Activated effector memory CD4-positive, alpha-beta T cell treated with anti-CD3 and anti-CD28 coated beads, Interleukin-2, amount 50 U/mL, for 16 hours (primary cell): ENCODE measurements around the gene GTPBP6.

Source experiments
- DNase-seq: peaks from one replicate; pipeline ENCODE4 v3.0.0-alpha.2; 2020

GTPBP6 gene, protein sequence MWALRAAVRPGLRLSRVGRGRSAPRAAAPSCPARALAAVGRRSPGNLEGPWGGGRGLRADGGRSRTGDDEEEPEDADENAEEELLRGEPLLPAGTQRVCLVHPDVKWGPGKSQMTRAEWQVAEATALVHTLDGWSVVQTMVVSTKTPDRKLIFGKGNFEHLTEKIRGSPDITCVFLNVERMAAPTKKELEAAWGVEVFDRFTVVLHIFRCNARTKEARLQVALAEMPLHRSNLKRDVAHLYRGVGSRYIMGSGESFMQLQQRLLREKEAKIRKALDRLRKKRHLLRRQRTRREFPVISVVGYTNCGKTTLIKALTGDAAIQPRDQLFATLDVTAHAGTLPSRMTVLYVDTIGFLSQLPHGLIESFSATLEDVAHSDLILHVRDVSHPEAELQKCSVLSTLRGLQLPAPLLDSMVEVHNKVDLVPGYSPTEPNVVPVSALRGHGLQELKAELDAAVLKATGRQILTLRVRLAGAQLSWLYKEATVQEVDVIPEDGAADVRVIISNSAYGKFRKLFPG

DNA sequence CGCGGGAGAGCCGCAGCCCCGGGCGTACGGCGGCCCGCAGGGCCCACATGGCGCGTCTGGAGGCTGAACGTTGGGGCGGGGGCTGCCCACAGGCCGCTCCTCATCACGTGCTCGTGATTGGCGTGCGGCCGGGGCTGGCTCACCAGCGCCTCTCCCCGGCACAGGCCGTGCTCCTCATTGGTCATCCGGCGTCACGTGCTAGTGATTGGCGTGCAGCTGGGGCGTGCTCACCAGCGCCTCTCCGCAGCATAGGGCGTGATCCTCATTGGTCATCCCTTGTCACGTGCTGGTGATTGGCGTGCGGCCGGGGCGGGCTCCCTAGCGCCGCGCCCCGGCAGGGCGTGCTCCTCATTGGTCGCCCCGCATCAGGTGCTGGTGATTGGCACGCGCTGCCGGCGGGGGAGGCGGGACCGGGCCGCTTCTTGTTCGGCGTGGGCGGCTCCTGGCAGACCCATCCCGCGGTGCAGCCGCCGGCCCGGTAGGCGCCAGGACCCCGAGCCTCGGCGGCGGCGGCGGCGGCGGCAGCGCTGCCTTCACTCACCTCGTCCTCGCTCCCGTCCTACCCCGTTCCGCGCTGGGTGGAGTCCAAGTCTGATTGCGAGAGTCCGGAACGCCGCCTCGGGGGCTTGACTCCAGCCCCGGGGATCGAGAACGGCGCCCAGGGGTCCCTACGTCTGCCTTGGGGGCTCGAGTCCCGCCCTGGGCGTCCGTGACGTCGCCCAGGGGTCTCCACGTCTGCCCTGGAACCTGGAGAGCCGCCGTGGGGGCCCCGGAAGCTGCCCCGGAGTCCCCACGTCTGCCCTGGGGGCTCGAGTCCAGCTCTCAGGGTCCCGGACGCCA, at the start of gene GTPBP6:
Gene GTPBP6, minus strand, starts transcription at position 58 of the 840 bp plus-strand sequence. Its CDS starts 9 bp downstream, at position 49.
- peak; percentile 100 for DNase-seq

DNA sequence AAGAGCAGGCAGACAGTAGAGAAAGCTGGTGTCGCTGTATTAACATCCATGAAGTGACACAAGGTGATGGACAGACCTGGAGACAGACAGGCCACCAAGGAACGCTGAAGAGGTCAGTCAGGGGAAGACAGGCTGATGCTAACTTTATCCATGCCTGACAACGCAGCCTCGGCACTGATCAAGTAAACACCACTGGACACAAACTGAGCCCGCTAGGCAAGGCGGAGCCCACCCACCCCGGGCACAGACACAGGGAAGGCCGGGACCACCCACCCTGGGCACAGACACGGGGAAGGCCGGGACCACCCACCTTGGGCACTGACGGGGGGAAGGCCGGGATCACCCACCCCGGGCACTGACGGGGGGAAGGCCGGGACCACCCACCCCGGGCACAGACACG, 49.3 kb upstream of the GTPBP6 start:
- DNase-seq, result no peak

DNA sequence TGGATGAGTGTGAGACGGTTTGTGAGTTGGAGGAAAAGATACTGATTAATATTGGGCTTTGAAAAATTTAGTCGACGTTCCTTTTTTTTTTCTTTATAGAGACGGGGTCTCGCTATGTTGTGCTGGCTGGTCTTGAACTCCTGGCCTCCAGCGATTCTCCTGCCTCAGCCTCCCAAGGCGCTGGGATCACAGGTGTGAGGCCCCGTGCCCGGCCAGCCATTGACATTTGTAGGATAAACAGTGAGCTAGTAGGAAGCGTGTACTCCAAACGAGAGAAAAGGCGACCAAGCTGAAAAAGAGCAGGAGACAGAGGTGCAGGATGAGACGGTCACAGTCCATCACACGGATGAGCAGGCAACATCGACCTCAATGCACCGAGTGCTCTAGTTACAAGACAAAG, 48.8 kb upstream of the GTPBP6 start:
- DNase-seq, result no peak

DNA sequence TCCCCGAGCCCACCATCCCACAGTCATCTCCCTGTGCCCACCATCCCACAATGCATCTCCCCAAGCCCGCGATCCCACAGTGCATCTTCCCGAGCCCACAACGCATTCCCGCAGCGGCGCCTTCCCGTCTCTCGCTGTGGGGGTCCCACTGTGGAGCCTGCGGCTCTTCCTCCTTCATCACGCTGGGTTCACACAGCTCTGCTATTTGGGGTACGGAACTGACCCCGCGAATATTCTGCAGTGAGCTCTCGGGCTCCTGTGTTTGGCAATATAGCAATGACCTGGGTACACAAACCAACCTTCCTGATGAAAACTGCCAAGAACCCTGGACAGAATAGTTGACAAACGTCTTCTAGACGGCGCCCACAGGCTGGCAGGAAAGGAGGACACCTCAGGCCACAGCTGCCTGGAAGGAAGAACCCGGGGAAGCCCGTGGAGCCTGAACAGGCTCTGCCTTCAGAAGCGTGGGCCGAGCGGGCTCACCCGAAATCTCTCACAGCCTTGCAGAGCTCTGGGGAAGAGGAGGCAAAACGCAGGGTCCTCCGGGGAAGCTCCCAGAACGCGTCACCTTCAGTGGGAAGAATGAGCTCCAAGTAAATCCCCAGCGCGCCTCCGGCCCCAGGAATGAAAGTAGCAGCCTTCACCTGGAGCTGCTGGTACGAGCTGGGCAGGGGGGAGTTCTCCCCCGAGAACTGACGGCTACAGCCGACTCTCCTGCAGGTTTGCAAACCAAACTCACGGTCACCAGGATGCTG, 45.2 kb upstream of the GTPBP6 start:
- DNase-seq, result no peak

DNA sequence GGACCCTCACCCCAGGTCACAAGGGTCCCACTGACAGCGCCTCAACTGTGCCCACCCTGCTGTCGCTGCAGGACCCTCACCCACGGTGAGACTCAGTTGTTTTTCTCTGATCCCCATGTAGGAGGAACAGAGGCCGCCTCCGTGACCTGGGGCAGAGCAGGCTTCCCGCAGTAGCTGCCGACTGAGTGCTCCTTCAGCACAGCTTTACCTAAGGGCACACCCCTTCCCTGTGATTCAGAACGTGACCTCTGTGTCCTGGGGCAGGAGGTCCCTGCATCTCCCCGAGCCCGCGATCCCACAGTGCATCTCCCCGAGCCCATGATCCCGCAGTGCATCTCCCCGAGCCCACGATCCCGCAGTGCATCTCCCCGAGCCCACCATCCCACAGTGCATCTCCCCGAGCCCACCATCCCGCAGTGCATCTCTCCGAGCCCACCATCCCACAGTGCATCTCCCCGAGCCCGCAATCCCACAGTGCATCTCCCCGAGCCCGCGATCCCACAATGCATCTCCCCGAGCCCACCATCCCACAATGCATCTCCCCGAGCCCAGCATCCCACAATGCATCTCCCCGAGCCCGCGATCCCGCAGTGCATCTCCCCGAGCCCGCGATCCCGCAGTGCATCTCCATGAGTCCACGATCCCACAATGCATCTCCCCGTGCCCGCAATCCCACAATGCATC, 44.5 kb upstream of the GTPBP6 start:
- DNase-seq, result no peak

DNA sequence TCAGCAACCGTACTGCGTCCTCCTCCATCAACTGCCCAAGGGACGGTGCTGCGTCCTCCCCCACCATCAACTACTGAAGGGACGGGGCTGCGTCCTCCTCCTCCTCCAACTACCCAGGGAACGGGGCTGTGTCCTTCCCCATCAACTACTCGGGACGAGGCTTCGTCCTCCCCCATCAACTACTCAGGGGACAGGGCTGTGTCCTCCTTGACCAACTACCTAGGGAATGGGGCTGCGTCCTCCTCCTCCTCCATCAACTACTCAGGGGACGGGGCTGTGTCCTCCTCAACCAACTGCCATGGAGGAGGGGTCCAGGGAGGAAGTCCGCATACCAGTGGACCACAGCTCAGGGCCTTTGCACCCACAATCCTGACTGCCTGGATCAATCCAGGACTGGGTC, 43.8 kb upstream of the GTPBP6 start:
- DNase-seq, result no peak

DNA sequence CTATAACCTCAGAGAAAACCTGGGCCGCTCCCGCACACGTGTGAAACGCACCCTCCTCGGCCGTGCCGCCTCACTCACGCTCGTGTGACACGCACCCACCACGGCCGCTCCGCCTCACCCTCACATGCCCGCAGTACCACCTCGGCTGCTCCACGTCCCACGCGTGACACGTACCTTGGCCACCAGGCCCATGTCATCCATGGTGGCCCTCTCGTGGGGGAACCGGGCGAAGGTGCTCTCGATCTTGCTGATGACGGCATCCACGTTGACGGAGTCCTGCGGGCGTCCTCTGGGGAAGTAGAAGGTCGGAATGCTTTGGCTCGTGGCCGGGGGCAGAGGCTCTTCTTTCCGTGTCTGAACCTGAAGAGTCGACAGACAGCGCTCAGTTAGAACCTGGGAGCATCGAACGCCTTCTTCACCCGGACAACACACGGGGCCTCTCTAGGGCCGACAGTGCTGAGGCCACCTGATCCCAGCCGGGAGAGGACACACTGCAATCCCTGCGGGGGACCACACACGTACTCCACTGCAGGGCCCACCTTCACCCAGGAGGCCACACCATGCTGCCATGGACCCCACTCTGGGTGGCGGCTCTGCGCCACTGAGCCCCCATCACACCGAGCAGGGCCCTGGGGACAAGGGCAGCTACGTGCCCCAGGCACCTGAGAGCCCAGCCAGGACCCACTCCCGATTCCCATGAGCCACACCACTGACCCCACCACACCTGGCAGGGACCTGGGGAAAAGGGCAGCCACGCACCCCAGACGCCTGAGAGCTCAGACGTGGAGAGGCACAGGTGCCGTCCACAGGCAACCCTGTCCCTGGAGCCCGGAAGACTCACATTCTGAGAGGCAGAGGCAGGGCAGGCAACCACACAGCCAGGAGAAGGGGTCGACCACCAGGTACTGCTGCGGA, 42.9 kb upstream of the GTPBP6 start:
- DNase-seq, result no peak

DNA sequence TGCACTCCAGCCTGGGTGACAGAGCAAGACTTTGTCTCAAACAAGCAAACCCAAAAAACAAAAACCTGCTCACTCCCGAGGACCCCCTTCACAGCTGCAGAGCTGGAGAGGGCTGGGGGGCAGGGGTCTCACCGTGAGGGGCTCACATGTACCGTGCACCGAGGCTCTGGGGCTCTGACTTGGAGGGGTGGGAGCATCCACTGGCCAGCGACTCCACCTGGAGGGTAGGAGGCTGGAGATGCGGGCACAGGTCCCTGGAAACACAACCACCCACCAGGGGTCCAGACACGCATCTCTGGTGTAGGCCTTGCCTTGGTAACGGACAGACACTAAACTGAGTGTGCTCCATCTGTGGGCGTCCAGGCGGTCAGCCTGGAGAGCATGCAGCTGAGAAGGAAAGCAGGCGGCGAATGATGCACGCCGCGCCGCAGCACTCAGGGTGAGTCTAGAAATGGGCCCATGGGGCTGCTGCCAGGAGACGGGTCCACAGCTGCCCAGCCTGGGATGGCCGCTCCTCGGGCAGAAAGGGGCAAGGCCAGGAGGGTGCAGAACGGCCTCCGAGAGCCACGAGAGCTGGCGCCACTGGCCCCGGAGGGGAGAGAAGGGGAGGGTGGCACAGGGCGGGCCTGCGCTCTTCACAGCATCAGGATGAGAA, 42.0 kb upstream of the GTPBP6 start:
- no peak for DNase-seq

DNA sequence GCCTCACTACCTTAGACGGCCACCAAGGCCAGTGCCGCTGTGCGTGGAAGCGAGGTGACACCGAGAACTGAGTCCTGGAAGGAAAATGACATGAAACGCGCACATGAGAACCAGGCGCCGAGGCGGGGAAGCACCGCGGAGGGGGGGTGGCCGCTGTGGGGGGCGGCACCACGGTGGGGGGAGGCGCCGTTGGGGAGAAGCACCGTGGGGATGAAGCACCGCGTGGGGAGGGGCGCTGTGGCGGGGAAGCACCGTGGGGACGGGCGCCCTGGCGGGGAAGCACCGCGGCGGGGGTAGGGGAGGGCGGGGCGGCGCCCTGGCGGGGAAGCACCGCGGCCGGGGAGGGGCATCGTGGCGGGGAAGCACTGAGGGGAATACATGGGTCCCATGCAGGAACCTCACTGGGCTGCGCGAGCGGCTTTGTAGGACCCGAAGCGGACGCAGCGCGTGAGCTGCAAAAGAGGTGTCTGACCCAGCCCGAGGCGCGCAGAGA, 40.1 kb upstream of the GTPBP6 start:
- DNase-seq, result no peak

DNA sequence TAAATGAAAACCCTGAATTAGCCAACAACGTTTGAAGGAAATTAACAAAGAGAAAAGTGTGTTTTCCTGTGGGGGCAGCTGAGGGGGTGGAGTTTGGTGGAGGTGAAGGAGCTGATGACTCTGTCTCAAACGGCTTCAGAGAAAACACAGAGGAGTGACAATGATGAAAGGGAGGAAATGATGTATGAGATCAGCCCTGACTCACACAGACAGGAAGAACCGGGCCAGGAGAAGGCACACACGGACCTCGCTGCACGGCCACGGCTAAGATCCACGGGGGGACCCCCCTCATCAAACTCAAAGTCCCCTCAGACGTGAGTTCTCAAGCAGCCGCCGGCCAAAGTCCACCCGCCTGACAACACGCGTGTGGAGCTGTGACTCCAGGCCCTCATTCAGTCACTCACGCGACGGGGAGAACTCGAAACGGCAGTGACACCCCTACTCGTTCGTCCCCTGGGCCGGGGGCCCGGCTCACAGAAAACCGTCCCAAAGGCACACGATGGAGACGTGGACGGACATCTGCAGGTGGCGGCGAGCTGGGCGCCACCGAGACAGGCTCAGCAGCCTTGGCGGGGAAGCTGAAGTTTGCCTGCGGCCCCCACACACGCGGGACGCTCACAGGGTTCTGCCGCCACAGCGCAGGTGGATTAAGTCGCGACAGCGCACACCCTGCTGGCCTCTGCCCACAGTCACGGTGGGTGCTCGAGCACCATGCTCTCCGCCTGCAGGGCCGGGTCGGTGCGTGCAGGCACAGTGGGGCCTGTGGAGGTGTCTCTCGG, 39.3 kb upstream of the GTPBP6 start:
- DNase-seq, result peak; percentile 70

DNA sequence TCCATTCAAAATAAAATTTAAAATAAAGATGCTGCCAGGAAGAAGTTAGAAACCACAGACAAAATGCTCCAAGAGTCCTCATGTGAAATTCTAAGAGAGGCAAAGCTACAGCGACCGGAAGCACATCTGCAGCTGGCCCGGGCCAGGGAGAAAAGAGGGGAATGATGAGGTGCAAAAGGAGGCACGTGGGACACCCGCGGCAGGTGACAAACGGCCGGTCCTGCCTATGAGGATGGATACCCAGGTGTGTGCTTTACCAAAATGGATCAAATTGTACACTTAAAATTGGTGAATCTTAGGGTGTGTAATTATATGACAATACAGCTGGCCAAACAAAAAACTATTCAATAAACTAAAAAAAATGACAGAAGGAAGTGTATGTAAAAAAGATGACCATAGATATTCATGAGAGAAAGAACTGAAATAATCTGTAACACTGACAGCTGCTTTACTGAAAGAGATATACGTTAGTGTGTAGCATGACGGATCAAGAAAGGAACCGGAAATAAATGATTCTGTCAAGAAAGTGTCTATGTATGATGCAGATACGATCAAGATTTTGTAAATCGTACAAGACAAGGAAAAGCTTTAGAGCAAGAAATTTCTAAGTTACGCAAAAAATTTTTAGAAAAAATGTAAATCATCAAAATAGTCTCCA, 38.6 kb upstream of the GTPBP6 start:
- DNase-seq, result no peak

DNA sequence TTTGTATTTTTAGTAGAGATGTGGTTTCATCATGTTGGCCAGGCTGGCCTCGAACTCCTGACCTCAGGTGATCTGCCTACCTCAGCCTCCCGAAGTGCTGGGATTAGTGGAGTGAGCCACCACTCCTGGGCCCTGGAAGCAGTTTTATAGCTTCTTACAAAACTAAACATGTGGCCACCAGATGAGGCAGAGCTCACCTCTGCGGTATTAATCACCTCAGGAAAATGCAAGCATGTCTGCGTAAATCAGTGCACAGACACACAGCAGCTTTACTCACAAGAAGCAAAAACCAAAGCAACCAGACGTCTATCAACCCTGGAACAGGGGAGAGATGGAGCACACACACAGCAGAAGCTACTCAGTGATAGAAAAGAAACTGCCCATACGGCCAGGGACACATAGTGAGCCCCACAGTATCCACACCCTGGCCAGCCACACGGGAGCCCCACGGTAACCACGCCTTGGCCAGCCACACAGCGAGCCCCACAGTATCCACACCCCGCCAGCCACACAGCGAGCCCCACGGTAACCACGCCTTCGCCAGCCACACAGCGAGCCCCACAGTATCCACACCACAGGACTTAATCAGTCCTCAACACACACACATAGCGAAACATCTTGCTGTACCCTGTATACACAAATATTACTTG, 37.9 kb upstream of the GTPBP6 start:
- no peak for DNase-seq

DNA sequence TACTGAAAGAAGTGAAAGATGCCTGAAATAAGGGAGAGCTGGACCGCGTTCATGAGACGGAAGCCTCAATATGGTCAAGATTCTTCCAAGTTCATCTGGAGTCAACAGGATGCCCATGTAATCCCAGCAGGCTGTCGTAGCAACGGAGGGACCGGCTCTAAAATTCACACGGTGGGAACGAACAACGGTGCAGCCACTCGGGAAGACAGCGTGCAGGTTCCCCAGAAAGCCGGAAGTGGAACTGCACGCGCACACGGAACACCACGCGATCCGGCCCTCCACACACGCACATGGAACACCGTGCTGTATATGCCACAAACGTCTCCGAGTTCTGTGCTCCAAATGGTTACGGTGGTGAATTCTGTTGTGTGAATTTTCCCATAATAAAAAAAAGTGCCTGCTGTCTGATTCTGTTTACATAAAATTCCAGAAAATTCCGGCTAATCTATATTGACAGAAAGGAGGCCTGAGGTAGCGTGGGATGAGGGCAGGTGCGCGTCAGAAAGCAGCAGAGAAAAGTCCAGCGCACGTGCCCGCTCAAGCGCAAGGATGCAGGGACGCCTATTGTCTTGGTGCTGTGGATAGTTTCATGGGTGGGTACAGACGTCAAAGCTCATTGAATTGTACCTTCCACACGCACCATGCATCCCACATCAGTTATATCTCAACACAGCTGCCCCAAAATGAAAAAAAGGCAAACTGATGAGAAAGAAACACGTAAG, 36.9 kb upstream of the GTPBP6 start:
- no peak for DNase-seq

DNA sequence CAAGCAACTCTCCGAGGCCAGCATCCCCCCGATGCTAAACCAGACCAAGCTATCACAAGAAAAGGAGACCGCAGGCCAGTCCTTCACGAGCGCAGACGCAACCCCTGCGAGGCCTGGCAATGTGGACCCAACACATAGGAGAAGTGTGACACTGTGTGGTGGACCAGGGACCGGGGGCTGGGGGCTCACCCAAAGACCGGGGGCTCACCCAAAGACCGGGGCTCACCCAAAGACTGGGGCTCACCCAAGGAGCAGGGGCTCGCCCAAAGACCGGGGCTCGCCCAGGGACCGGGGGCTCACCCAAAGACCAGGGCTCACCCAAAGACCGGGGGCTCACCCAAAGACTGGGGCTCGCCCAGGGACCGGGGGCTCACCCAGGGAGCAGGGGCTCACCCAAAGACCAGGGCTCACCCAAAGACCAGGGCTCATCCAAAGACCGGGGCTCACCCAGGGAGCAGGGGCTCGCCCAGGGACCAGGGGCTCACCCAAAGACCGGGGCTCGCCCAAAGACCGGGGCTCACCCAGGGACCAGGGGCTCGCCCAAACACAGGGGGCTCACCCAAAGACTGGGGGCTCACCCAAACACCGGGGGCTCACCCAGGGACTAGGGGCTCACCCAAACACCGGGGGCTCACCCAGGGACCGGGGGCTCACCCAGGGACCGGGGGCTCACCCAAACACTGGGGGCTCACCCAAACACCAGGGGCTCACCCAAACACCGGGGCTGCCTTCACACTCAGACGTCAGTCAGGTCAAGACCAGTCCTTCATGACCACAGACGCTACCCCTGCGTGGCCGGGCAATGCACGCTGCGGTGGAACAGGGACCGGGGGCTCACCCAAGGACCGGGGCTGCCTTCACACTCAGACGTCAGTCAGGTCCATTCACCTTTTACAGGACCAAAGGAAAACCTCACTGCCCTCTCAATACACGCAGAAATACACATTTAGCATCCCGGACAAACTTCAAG, 35.3 kb upstream of the GTPBP6 start:
- DNase-seq, result no peak

DNA sequence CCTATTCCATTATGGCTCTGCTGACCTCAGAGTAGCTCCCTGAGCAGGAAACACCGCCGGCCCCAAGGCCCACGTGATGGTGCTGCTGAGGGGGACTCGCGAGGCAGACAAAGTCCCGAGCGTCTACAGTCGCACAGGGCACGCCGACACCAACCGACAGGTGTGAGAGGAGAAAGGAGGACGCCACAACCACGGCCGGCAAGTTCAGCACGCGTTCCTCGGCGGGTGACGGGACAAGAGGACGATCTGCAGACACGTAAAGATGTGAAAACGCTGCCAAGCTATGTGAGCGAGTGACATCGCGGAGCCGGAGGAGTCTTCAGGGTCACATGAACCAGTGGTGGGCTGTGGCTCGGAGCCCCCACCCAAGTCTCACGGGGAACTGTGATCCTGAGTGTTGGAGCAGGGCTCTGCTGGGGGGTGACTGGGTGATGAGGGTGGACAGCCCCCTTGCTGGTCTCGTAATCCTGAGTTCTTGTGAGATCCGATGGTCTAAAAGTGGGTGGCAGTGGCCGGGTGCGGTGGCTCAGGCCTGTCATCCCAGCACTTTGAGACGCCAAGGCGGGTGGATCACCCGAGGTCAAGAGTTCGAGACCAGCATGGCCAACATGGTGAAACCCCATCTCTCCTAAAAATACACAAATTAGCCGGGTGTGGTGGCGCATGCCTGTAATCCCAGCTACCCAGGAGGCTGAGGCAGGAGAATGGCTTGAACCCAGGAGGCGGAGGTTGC, 34.2 kb upstream of the GTPBP6 start:
- DNase-seq, result no peak

DNA sequence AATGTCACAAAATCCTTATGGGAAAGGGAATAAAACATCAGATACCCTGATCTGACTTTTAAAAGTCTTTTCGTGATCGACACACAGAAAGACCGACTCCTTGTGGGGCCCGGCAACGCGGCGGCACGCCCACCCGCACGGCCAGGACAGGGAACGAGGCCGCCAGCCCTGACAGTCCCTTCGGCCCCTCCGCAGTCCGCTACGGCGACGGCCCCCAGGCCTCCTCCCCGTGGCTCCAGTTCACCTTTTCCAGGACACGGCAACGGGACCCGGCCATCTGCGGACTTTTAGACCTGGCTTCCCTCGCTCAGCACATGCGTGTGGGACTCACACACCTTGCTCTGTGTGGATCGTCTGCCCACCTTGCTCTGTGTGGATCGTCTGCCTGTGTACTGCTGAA, 33.6 kb upstream of the GTPBP6 start:
- DNase-seq, result no peak
